Upper lobe of left lung (tissue), 6 donors: ENCODE data around the gene WDR26. TPM values are rescaled to one million over a fixed set of nuclear protein-coding genes. Genes with fewer than 3 reads are reported as not detected.
A peak's percentile ranks its signal among the peaks of the same experiment; 100 is the strongest.

Source experiments
- ATAC-seq, 2 donors: fragments of 200-7000 bp; cut with Tn5 transposase; one replicate each; pipeline ENCODE4 v1.9.1; 2022; ENCODE audit warnings: mild to moderate bottlenecking in 2 of 2, moderate library complexity in 2 of 2; ENCODE audit not compliant: low FRiP score in 2 of 2
- DNase-seq, 2 donors: peaks; one replicate each; pipeline ENCODE4 v3.0.0-alpha.2; 2019 to 2020
- H3K27ac ChIP-seq, 4 donors: fragments of 200-600 bp; sonication (generic); one replicate each; pipeline ENCODE4 v1.5.1; 2016 to 2019
- H3K27me3 ChIP-seq, 4 donors: fragments of 200-600 bp; sonication (generic); one replicate each; pipeline ENCODE4 v1.5.1; 2017 to 2019
- H3K36me3 ChIP-seq, 4 donors: fragments of 200-600 bp; sonication (generic); one replicate each; pipeline ENCODE4 v1.5.1; 2016 to 2019
- H3K4me1 ChIP-seq, 4 donors: fragments of 200-600 bp; sonication (generic); one replicate each; pipeline ENCODE4 v1.5.1; 2018 to 2019
- H3K4me3 ChIP-seq, 4 donors: fragments of 200-600 bp; sonication (generic); one replicate each; pipeline ENCODE4 v1.5.1; 2017 to 2019; ENCODE audit warnings: mild to moderate bottlenecking in 2 of 4, moderate library complexity in 1 of 4
- H3K9me3 ChIP-seq, 4 donors: fragments of 200-600 bp; sonication (generic); one replicate each; pipeline ENCODE4 v1.5.1; 2018 to 2019
- CTCF ChIP-seq, 6 experiments: fragments of 450-650 bp in 4 of 6; fragments of 200-600 bp in 2 of 6; sonication (generic) in 2 of 6; IDR thresholded peaks; one replicate each; pipeline ENCODE4 v1.5.1; 2016 to 2019; ENCODE audit warnings: antibody characterized with exemption in 6 of 6
- EP300 ChIP-seq, 4 donors: sonication (generic); formaldehyde crosslinking; IDR thresholded peaks; one replicate each; pipeline ENCODE4 v1.5.1; 2017; ENCODE audit warnings: antibody characterized with exemption in 4 of 4, control low read depth in 2 of 4
- POLR2A ChIP-seq, 4 donors: fragments of 450-650 bp; IDR thresholded peaks; one replicate each; pipeline ENCODE4 v1.5.1; 2016 to 2017; ENCODE audit warnings: antibody characterized with exemption in 4 of 4, mild to moderate bottlenecking in 2 of 4
- POLR2AphosphoS5 ChIP-seq, 2 donors: sonication (generic); formaldehyde crosslinking; IDR thresholded peaks; one replicate each; pipeline ENCODE4 v1.5.1; 2017; ENCODE audit warnings: antibody characterized with exemption in 2 of 2
- WGBS, 2 donors: methylation state at CpG; one replicate each; pipeline ENCODE4 v1.1.5; 2017 to 2018; 5-methylcytosine and 5-hydroxymethylcytosine counted together
- total RNA-seq, 6 donors: library from RNA; depleted of rRNA in 4 of 6; stranded (reverse); fragments of >200 nt in 4 of 6; gene quantifications; one replicate each; pipeline versions ENCODE4 v1.1.0 to v1.2.1, GENCODE V29; 2016 to 2021
- donor health status: DM: no; HTN: no; CAD: no; lungs with moderate emphysema.
- donor health status: DM: no; HTN: yes; CAD: no; lungs with severe emphysema.

Gene WDR26
- total RNA-seq, 6 donors from 2014 or later: 75.8 to 145 (median 91.2) TPM

- WGBS, 2 donors: 87 to 92% methylated on average over 5 of the region's 5 CpGs
- Histone ChIP-seq H3K9me3 (no peaks in the 10 kb centered on the region), H3K36me3 (peaks cover 11 to 82% (median 58%) of the 10 kb centered on the region in 4 donors), H3K4me1 (peaks cover 0 to 10% (median 0%) of the 10 kb centered on the region in 4 donors), H3K27ac (no peak overlapping the region), H3K4me3 (no peak overlapping the region), H3K27me3 (no peaks in the 10 kb centered on the region)
- DNase-seq (no peak), ATAC-seq (no peak)
- TF ChIP-seq POLR2AphosphoS5 (IDR thresholded peaks at IDR 0.05) (no peak), POLR2A (IDR thresholded peaks at IDR 0.05) (no peak), EP300 (IDR thresholded peaks at IDR 0.05) (no peak), CTCF (IDR thresholded peaks at IDR 0.05) (no peak)
Observed at GRCh38 chr1:224368409-224368808, 66.2 kb downstream of the WDR26 start.

- Histone ChIP-seq H3K4me1 (peaks cover 14 to 43% (median 18%) of the 10 kb centered on the region in 4 donors), H3K4me3 (no peak overlapping the region), H3K9me3 (no peaks in the 10 kb centered on the region), H3K36me3 (peaks cover 0 to 6% (median under 1%) of the 10 kb centered on the region in 4 donors), H3K27ac (peak overlapping the region in 1 of 4 donors; percentile 11), H3K27me3 (no peaks in the 10 kb centered on the region)
- 84 to 86% methylated on average over 3 of the region's 3 CpGs for WGBS, 2 donors
- no peak for DNase-seq
- TF ChIP-seq EP300 (IDR thresholded peaks at IDR 0.05): no peak
- TF ChIP-seq POLR2A (IDR thresholded peaks at IDR 0.05): no peak
- no peak for TF ChIP-seq POLR2AphosphoS5 (IDR thresholded peaks at IDR 0.05)
- TF ChIP-seq CTCF (IDR thresholded peaks at IDR 0.05): no peak
- ATAC-seq: no peak
Observed at GRCh38 chr1:224359207-224359606, 75.4 kb downstream of the WDR26 start.

- no peak for ATAC-seq
- Histone ChIP-seq H3K4me1 (peaks cover 14 to 38% (median 18%) of the 10 kb centered on the region in 4 donors), H3K4me3 (peak overlapping the region in 3 of 4 donors; percentile 81 to 100 (median 85)), H3K27me3 (no peaks in the 10 kb centered on the region), H3K27ac (peak overlapping the region; percentile 88 to 99 (median 91)), H3K9me3 (no peaks in the 10 kb centered on the region), H3K36me3 (peaks cover 0 to 2% (median 0%) of the 10 kb centered on the region in 4 donors)
- TF ChIP-seq POLR2AphosphoS5 (IDR thresholded peaks at IDR 0.05): no peak
- peak in 1 of 2 donors; percentile 36 for DNase-seq
- 42 to 69% methylated on average over 4 of the region's 4 CpGs for WGBS, 2 donors
Observed at GRCh38 chr1:224358237-224358636, 76.4 kb downstream of the WDR26 start.

- H3K4me1 ChIP-seq: peaks cover 14 to 38% (median 18%) of the 10 kb centered on the region in 4 donors
- no peaks in the 10 kb centered on the region for H3K27me3 ChIP-seq
- peak in 2 of 6 experiments; percentile 26 for TF ChIP-seq CTCF (IDR thresholded peaks at IDR 0.05)
- TF ChIP-seq POLR2A (IDR thresholded peaks at IDR 0.05): peak in 1 of 4 donors; percentile 55
- no peak for TF ChIP-seq EP300 (IDR thresholded peaks at IDR 0.05)
- peak in 1 of 2 donors; percentile 65 for TF ChIP-seq POLR2AphosphoS5 (IDR thresholded peaks at IDR 0.05)
- no peaks in the 10 kb centered on the region for H3K9me3 ChIP-seq
- no peaks in the 10 kb centered on the region for H3K36me3 ChIP-seq
- 16 to 19% methylated on average over 9 of the region's 9 CpGs for WGBS, 2 donors
- DNase-seq: no peak
- peak overlapping the region; percentile 88 to 99 (median 91) for H3K27ac ChIP-seq
- H3K4me3 ChIP-seq: peak overlapping the region; percentile 81 to 100 (median 91)
- ATAC-seq: peak; percentile 41 to 60
Observed at GRCh38 chr1:224357626-224358124, 76.9 kb downstream of the WDR26 start.

- no peaks in the 10 kb centered on the region for H3K9me3 ChIP-seq
- peak within 1 kb of the TSS; percentile 81 to 100 (median 91) for H3K4me3 ChIP-seq
- H3K4me1 ChIP-seq: peaks cover 14 to 38% (median 18%) of the 10 kb centered on the region in 4 donors
- WGBS, 2 donors: 0 to 2% methylated on average over 35 to 65 of the region's 78 CpGs
- ATAC-seq (peak; percentile 98 to 99), DNase-seq (peak; percentile 93 to 96)
- peak; percentile 95 to 97 for TF ChIP-seq POLR2AphosphoS5 (IDR thresholded peaks at IDR 0.05)
- no peak for TF ChIP-seq EP300 (IDR thresholded peaks at IDR 0.05)
- peak; percentile 28 to 94 (median 73) for TF ChIP-seq POLR2A (IDR thresholded peaks at IDR 0.05)
- no peak for TF ChIP-seq CTCF (IDR thresholded peaks at IDR 0.05)
- no peaks in the 10 kb centered on the region for H3K27me3 ChIP-seq
- H3K36me3 ChIP-seq: no peaks in the 10 kb centered on the region
- H3K27ac ChIP-seq: peak within 1 kb of the TSS; percentile 88 to 99 (median 91)
Observed at GRCh38 chr1:224356685-224357625, 77.6 kb downstream of the WDR26 start, which contains the start of gene CNIH4. CNIH4 (plus strand) TSS chr1:224356879; CDS start chr1:224356925, 46 bp downstream.
